Endodermal cell (in vitro differentiated cells): ENCODE data around the gene MID2. TPM values are rescaled to one million over a fixed set of nuclear protein-coding genes. Genes with fewer than 3 reads are reported as not detected.

Experiments
- DNase-seq: peaks from one replicate; pipeline ENCODE4 v3.0.0-alpha.2; 2017
- H3K27ac ChIP-seq: 2 replicates; pipeline ENCODE4 v1.5.1; 2013; ENCODE audit warnings: mild to moderate bottlenecking, low read depth, low read length, moderate library complexity
- H3K27me3 ChIP-seq: 2 replicates; pipeline ENCODE4 v1.6.1; 2013; ENCODE audit warnings: mild to moderate bottlenecking, low read length, moderate library complexity; ENCODE audit not compliant: insufficient read depth, control insufficient read depth, poor library complexity, severe bottlenecking
- H3K36me3 ChIP-seq: 2 replicates; pipeline ENCODE4 v1.7.0; 2013; ENCODE audit warnings: mild to moderate bottlenecking, low read length, moderate library complexity; ENCODE audit not compliant: control insufficient read depth, insufficient read depth
- H3K4me1 ChIP-seq: one replicate; pipeline ENCODE4 v1.7.0; 2013; ENCODE audit warnings: low read length; ENCODE audit not compliant: control insufficient read depth, insufficient read depth
- H3K4me3 ChIP-seq: 2 replicates; pipeline ENCODE4 v1.5.1; 2013; ENCODE audit warnings: mild to moderate bottlenecking, low read length, moderate library complexity
- H3K9ac ChIP-seq: 2 replicates; pipeline ENCODE4 v1.6.1; 2013; ENCODE audit warnings: mild to moderate bottlenecking, low read length, moderate library complexity; ENCODE audit not compliant: poor library complexity, severe bottlenecking; ENCODE audit errors: extremely low read depth
- H3K9me3 ChIP-seq: 2 replicates; pipeline ENCODE4 v1.6.1; 2013; ENCODE audit warnings: mild to moderate bottlenecking, low read length, moderate library complexity; ENCODE audit not compliant: control insufficient read depth
- H3K27ac Mint-ChIP-seq: 2 replicates; pipeline ENCODE4 v1.8.0; 2020; ENCODE audit warnings: mixed read lengths
- H3K27me3 Mint-ChIP-seq: 2 replicates; pipeline ENCODE4 v1.8.0; 2021; ENCODE audit warnings: mild to moderate bottlenecking, mixed read lengths; ENCODE audit not compliant: insufficient read depth
- H3K36me3 Mint-ChIP-seq: 2 replicates; pipeline ENCODE4 v1.8.0; 2020; ENCODE audit warnings: low read depth, mixed read lengths
- H3K4me1 Mint-ChIP-seq: 2 replicates; pipeline ENCODE4 v1.8.0; 2020; ENCODE audit warnings: mixed read lengths
- H3K4me3 Mint-ChIP-seq: 2 replicates; pipeline ENCODE4 v1.8.0; 2020; ENCODE audit warnings: mild to moderate bottlenecking, moderate library complexity, mixed read lengths
- H3K9me3 Mint-ChIP-seq: 2 replicates; pipeline ENCODE4 v1.8.0; 2020; ENCODE audit warnings: mild to moderate bottlenecking, mixed read lengths
- CTCF ChIP-seq: fragments of 200-600 bp; sonication (generic); conservative IDR thresholded peaks from 2 replicates; pipeline ENCODE4 v1.5.0; 2021; ENCODE audit warnings: antibody characterized with exemption, mild to moderate bottlenecking
- WGBS, 2 experiments: methylation state at CpG; one replicate each; pipeline versions ENCODE4 v1.1.5 to v1.1.7; 2013; ENCODE audit warnings: missing lambda C conversion rate in 2 of 2, mixed read lengths in 1 of 2; ENCODE audit not compliant: insufficient coverage in 1 of 2, insufficient read length in 1 of 2; 5-methylcytosine and 5-hydroxymethylcytosine counted together
- total RNA-seq, 2 donors: library from RNA; stranded (reverse); fragmentation: NEBNext Ultra II Directional in 1 of 2; extraction: Animal tissue kit (Norgen Biotek cat#: 25700) in 1 of 2; gene quantifications; 2 replicates in 1 of 2; 3 replicates in 1 of 2; pipeline ENCODE4 v1.2.1, GENCODE V29; 2021

MID2 gene
- total RNA-seq, 2 donors from 2014 or later, result 5.2 to 10.0 TPM

GRCh38 chrX:107894038-107894437 lies 68.4 kb downstream of the MID2 start:
- peak; percentile 82 for TF ChIP-seq CTCF
- no peak overlapping the region for H3K4me3 Mint-ChIP-seq
- Histone ChIP-seq H3K9me3 (peaks cover 7% of the 10 kb centered on the region), H3K36me3 (no peaks in the 10 kb centered on the region), H3K4me3 (no peak overlapping the region), H3K4me1 (no peaks in the 10 kb centered on the region), H3K27me3 (no peaks in the 10 kb centered on the region), H3K27ac (no peak overlapping the region), H3K9ac (no peak overlapping the region)
- DNase-seq, result peak; percentile 59
- H3K4me1 Mint-ChIP-seq, result no peaks in the 10 kb centered on the region
- WGBS, 2 experiments, result 21% methylated on average over 4 of the region's 4 CpGs; no CpG with 5 or more reads in 1 of the 2 experiments
- H3K27ac Mint-ChIP-seq, result no peak overlapping the region
- H3K36me3 Mint-ChIP-seq, result peaks cover 17% of the 10 kb centered on the region
- peaks cover 32% of the 10 kb centered on the region for H3K9me3 Mint-ChIP-seq
- peaks cover 2% of the 10 kb centered on the region for H3K27me3 Mint-ChIP-seq

GRCh38 chrX:107902721-107903120 lies 77.1 kb downstream of the MID2 start:
- Histone ChIP-seq H3K4me3 (no peak overlapping the region), H3K9ac (no peak overlapping the region), H3K4me1 (no peaks in the 10 kb centered on the region), H3K9me3 (no peaks in the 10 kb centered on the region), H3K36me3 (no peaks in the 10 kb centered on the region), H3K27me3 (no peaks in the 10 kb centered on the region), H3K27ac (no peak overlapping the region)
- Mint-ChIP-seq H3K27me3 (no peaks in the 10 kb centered on the region), H3K4me1 (peaks cover 2% of the 10 kb centered on the region), H3K27ac (no peak overlapping the region), H3K4me3 (no peak overlapping the region), H3K36me3 (peaks cover 8% of the 10 kb centered on the region), H3K9me3 (no peaks in the 10 kb centered on the region)
- DNase-seq, result no peak
- TF ChIP-seq CTCF, result no peak
- WGBS, 2 experiments, result 94% methylated on average over 4 of the region's 6 CpGs; no CpG with 5 or more reads in 1 of the 2 experiments

GRCh38 chrX:107905366-107905765 lies 79.7 kb downstream of the MID2 start:
- peaks cover 2% of the 10 kb centered on the region for H3K4me1 Mint-ChIP-seq
- H3K4me1 ChIP-seq, result no peaks in the 10 kb centered on the region
- TF ChIP-seq CTCF, result no peak
- no peaks in the 10 kb centered on the region for H3K9me3 Mint-ChIP-seq
- no peak overlapping the region for H3K4me3 Mint-ChIP-seq
- H3K4me3 ChIP-seq, result no peak overlapping the region
- WGBS, 2 experiments, result 98% methylated on average over 3 of the region's 3 CpGs; no CpG with 5 or more reads in 1 of the 2 experiments
- no peaks in the 10 kb centered on the region for H3K27me3 Mint-ChIP-seq
- H3K27ac Mint-ChIP-seq, result no peak overlapping the region
- DNase-seq, result no peak
- no peaks in the 10 kb centered on the region for H3K27me3 ChIP-seq
- H3K36me3 ChIP-seq, result no peaks in the 10 kb centered on the region
- H3K9ac ChIP-seq, result no peak overlapping the region
- H3K36me3 Mint-ChIP-seq, result peaks cover 15% of the 10 kb centered on the region
- H3K9me3 ChIP-seq, result no peaks in the 10 kb centered on the region
- H3K27ac ChIP-seq, result no peak overlapping the region
